Activated naive CD8-positive, alpha-beta T cell treated with anti-CD3 and anti-CD28 coated beads, Interleukin-2, amount 50 U/mL, for 24 hours (primary cell): ENCODE results near the gene KCNMB1.

Source experiments
- ATAC-seq: fragments of 150-1000 bp; cut with Tn5 transposase; one replicate; pipeline ENCODE4 v1.10.0; 2021
- DNase-seq: peaks from one replicate; pipeline ENCODE4 v3.0.0; 2021
- H3K27ac Mint-ChIP-seq: one replicate; pipeline ENCODE4 v1.8.0; 2021; ENCODE audit warnings: mild to moderate bottlenecking, mixed read lengths
- H3K27me3 Mint-ChIP-seq: one replicate; pipeline ENCODE4 v1.8.0; 2021; ENCODE audit warnings: mixed read lengths
- H3K36me3 Mint-ChIP-seq: one replicate; pipeline ENCODE4 v1.8.0; 2021; ENCODE audit warnings: low read depth, mixed read lengths
- H3K4me1 Mint-ChIP-seq: one replicate; pipeline ENCODE4 v1.8.0; 2021; ENCODE audit warnings: mixed read lengths
- H3K4me3 Mint-ChIP-seq: one replicate; pipeline ENCODE4 v1.8.0; 2021; ENCODE audit warnings: mild to moderate bottlenecking, moderate library complexity, mixed read lengths
- H3K9me3 Mint-ChIP-seq: one replicate; pipeline ENCODE4 v1.8.0; 2021; ENCODE audit warnings: mixed read lengths

KCNMB1 gene, protein sequence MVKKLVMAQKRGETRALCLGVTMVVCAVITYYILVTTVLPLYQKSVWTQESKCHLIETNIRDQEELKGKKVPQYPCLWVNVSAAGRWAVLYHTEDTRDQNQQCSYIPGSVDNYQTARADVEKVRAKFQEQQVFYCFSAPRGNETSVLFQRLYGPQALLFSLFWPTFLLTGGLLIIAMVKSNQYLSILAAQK

DNA sequence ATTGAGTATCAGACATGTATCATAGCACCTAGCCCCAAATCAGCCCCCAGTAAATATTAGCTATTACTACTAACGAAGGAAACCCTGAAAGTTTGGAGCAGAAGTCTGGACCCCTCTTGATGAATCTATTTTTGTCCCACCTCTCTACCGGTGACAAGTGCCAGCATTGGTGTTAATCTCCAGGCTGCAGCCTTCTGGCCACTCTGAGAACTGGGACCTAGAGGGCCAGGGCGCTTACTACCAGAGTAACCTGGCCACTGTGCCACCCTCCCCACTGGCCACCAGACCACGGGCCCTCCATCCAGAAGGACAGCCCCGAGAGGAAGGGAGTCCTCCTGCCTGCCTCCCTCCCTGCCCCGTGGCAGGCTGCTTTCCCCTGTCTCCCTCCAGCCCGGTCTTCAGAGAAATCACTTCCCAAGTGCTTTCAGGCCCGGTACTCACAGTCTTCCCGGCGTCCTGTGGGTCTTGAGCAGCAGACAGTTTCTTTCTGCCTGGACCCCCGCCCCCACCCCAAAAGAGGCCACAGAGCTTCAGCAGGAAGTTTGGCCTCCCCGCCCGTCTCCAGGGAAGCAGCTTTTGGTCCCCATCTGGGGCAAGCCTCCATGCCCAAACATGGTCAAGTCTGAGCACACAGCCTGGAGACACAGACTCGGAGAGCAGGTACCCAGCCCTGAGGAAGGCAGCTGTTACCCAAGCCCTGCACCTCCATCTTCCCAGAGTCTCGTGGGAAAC is at the start of gene KCNMB1:
TSS of gene KCNMB1 (minus strand) at position 550 of the 732 bp plus-strand sequence. CDS start 3,920 bp downstream, outside the sequence.
- Mint-ChIP-seq H3K27ac (no peak within 1 kb of the TSS), H3K9me3 (no peaks in the 10 kb centered on the region), H3K4me1 (peaks cover 14% of the 10 kb centered on the region), H3K27me3 (no peaks in the 10 kb centered on the region), H3K36me3 (no peaks in the 10 kb centered on the region), H3K4me3 (no peak within 1 kb of the TSS)
- ATAC-seq (no peak), DNase-seq (no peak)

DNA sequence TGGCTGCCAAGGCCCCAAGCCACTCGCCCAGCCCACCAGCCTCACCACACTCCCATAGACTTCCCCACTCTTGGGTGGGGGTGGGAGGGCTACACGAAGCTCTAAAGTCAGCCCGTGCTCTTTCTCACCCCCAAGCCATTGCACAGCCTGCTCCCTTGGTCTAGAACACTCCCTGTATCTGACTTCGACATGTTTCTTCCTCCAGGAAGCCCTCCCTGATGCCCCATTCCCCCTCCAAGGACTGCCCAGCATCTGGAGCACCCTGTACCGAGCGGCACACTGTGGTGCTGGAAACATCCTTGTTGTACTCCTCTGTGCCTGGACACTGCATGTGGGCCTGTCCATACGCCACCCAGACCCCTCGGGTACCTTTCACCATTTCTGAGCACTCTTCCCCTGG is 49.4 kb upstream of the KCNMB1 start:
- no peaks in the 10 kb centered on the region for H3K4me1 Mint-ChIP-seq
- H3K27me3 Mint-ChIP-seq, result no peaks in the 10 kb centered on the region
- no peak overlapping the region for H3K4me3 Mint-ChIP-seq
- H3K9me3 Mint-ChIP-seq, result no peaks in the 10 kb centered on the region
- ATAC-seq (no peak), DNase-seq (no peak)
- H3K36me3 Mint-ChIP-seq, result no peaks in the 10 kb centered on the region
- H3K27ac Mint-ChIP-seq, result no peak overlapping the region

DNA sequence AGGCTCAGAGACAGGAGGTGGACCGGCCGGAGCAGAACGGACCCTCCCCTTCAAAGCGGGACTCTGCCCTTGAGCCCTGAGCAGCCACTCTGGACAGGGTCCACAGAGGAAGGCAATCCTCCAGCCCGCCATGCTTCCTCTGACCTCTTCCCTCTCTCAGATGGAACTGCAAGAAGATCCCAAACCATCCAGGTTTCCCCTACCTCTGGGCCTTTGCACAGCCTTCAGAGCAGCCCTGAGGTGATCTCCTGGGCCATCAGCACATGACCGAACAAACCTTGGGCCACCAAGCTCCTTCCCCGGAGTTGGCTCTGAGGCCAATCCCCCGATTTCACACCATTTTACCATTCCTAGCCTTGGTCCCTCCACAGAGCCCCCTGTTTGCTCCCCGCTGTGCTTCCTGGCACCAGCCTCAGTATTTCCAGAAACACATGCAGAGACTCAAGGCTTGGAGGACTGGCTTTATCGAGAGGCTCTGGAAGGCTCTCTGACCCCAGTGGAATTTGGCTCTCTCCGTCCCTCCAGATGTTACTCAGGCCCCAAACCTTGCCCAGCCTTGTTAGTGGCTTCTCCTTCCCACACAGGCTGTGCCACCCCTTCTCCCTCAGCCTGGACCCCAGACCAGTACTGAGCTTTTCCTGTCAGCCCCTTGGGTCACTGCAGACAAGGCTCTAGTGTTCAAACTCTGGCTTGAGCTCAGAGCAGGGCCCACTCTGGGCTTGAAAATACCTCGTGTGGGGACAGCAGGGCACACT is 48.6 kb upstream of the KCNMB1 start:
- DNase-seq, result no peak
- H3K27ac Mint-ChIP-seq, result no peak overlapping the region

DNA sequence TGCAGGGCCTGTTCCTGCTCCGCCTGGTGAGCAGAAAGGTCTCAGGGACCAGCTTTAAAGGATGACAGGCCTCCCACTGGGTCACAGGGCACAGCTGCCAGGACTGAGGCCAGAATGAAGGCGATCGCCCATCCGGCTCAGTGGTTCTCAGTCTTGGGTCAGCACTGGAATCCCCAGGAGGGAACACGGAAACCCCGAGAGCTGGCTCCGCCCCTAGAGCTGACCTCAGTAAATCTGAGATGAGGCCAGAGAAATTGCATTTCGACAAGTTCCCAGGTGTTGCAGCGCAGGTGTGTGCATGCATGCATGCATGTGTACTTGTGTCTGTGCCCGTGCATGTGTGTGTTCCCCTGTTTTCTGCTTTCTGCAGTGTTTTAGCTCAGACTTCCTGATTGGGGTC is 47.2 kb upstream of the KCNMB1 start:
- Mint-ChIP-seq H3K4me1 (no peaks in the 10 kb centered on the region), H3K4me3 (no peak overlapping the region), H3K36me3 (no peaks in the 10 kb centered on the region), H3K27ac (no peak overlapping the region), H3K9me3 (no peaks in the 10 kb centered on the region), H3K27me3 (no peaks in the 10 kb centered on the region)
- DNase-seq (no peak), ATAC-seq (no peak)

More for the DNA sequence above, 48.6 kb upstream of the KCNMB1 start:
- Mint-ChIP-seq H3K4me3 (no peak overlapping the region), H3K4me1 (no peaks in the 10 kb centered on the region), H3K36me3 (no peaks in the 10 kb centered on the region), H3K27me3 (no peaks in the 10 kb centered on the region), H3K9me3 (no peaks in the 10 kb centered on the region)
- ATAC-seq, result no peak

DNA sequence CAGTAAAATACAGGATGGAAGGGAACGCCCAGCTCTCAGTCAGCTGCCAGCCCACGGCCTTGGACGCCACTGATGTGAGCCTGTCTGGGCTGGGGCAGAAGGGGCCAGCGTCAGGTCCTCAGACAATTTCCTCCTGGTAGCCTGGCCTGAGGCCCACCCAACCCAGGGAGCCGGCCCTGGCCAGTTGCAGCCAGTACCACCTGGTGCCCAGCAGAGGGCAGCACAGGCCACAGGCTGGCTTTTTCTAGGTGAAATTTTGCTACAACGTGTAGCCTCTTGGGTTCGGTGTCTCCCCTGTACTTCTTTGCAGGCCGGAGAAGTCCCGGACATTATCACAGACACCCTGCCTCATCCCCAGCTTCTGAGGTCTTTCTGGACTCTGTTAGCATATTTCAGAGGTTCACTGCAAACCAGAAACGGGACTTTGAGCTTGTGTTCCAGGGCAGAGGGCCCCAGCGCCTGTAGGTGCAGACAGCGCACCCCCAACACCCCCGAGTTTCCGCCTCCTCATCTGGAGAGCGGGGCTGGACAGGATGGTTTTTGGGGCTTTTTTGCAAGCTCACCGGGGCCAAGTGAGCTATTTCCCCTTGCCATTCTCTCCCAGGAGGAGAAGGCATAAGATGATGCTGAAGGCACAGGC is 45.9 kb upstream of the KCNMB1 start:
- Mint-ChIP-seq H3K27ac (no peak overlapping the region), H3K27me3 (no peaks in the 10 kb centered on the region), H3K36me3 (no peaks in the 10 kb centered on the region), H3K4me3 (no peak overlapping the region), H3K9me3 (no peaks in the 10 kb centered on the region), H3K4me1 (no peaks in the 10 kb centered on the region)
- DNase-seq (peak; percentile 62), ATAC-seq (peak; percentile 70)

DNA sequence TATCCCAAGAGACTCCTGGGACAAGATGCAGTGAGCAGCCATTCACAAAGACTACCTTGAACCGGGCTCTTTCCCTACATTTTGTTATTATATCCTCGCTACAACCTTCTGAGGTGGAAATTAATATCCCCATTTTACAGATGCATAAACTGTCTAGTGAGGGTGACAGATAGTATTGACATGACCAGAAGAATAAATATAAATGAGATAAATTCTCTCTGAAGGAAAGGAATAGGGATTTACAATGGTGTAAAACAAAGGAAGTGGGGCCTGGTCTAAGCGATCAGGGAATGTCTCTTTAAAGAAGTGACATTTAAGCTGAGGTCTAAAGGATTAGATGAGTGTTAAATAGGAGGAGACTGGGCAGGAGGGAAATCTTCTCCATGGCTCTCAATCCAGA is 43.5 kb upstream of the KCNMB1 start:
- H3K27me3 Mint-ChIP-seq, result peaks cover 5% of the 10 kb centered on the region
- DNase-seq (no peak), ATAC-seq (no peak)
- no peak overlapping the region for H3K27ac Mint-ChIP-seq
- H3K4me3 Mint-ChIP-seq, result no peak overlapping the region
- no peaks in the 10 kb centered on the region for H3K4me1 Mint-ChIP-seq
- no peaks in the 10 kb centered on the region for H3K9me3 Mint-ChIP-seq
- no peaks in the 10 kb centered on the region for H3K36me3 Mint-ChIP-seq

DNA sequence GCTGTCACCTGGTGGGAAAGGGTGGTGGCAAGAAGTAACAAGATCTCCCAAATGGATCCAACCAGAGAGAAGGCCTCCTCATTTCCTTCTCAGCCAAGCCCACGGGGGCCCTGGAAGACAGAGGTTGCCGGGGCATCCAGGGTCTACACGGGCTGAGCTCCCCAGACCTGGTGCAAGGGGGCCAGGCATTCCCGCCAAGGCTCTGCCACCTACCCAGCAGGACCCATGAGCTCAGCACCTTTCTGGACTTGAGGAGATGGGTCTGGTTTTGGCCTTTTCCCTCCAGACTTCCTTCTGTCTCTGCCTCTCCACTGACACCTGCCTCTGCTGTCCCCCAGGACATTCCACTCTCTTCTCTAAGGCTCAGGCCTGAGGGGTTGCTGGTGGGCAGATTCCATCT is 42.4 kb upstream of the KCNMB1 start:
- H3K27ac Mint-ChIP-seq, result no peak overlapping the region
- DNase-seq (no peak), ATAC-seq (no peak)
- no peak overlapping the region for H3K4me3 Mint-ChIP-seq
- no peaks in the 10 kb centered on the region for H3K9me3 Mint-ChIP-seq
- H3K27me3 Mint-ChIP-seq, result peaks cover 5% of the 10 kb centered on the region
- no peaks in the 10 kb centered on the region for H3K36me3 Mint-ChIP-seq
- no peaks in the 10 kb centered on the region for H3K4me1 Mint-ChIP-seq

DNA sequence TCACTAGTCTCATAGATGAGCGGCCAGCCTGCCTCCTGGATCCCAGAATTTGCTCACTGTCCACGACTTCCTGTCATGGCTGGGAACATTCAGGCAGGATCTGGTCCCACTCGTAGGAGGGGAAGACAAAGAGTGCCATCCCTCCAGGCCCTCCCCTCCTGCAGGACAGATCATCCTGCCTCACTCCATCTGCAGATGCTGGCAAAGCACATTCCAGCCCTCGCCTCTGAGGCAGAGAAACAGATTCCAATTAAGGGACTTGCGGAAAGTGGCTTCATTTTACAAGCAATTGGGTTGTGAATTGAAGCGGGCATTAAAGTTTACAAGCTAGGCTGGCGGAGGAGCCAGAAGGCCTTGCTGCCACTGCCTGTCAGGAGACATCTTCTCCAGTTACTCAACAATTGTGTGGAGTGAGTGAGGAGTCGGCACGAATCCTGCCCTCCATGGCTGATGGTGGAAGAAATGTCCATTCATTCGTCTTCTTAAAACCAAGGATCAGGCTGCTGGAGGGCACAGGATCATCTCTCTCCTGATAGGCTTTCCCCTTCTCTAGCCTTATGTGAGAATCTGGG is 41.8 kb upstream of the KCNMB1 start:
- H3K9me3 Mint-ChIP-seq, result no peaks in the 10 kb centered on the region
- no peak for DNase-seq
- H3K36me3 Mint-ChIP-seq, result no peaks in the 10 kb centered on the region
- ATAC-seq, result no peak
- no peak overlapping the region for H3K27ac Mint-ChIP-seq
- H3K4me1 Mint-ChIP-seq, result no peaks in the 10 kb centered on the region
- H3K27me3 Mint-ChIP-seq, result peaks cover 5% of the 10 kb centered on the region
- H3K4me3 Mint-ChIP-seq, result no peak overlapping the region

DNA sequence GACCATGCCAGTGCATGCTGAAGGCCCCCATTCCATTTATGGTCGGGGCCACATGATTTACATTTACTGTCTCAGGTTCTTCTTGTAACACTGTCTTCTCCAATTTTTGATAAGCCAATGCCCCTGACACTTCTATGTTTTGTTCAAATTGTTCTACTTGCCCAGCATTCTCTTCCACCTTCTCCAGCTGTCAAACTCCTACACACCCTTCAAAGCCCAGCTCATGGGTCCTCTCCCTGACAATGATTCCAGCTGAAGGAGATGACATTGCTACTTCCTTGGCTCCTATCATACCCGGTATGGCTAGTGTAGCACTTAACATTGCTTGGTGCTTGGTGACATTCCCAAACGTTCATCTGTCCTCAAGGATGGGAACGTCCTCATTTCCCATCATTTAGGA is 41.1 kb upstream of the KCNMB1 start:
- H3K27ac Mint-ChIP-seq, result no peak overlapping the region
- H3K9me3 Mint-ChIP-seq, result no peaks in the 10 kb centered on the region

DNA sequence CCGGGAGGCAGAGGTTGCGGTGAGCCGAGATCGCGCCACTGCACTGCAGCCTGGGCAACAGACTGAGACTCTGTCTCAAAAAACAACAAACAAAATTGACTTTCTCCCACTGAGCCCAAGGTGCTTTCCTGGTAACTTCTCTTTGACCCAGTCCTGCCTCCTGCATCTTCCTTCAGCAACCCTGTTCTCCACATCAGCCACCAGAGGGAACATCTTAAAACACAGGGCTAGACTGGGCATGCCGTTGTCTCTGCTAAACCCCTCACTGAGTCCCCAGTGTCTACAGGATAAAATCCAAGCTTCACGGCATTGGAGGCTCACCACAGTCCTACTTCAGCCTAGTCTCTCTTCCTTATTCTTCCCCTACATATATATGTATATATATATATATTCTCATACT is 39.8 kb upstream of the KCNMB1 start:
- Mint-ChIP-seq H3K27me3 (peaks cover 5% of the 10 kb centered on the region), H3K36me3 (no peaks in the 10 kb centered on the region)
- ATAC-seq, result no peak

More for the DNA sequence above, 41.1 kb upstream of the KCNMB1 start:
- no peaks in the 10 kb centered on the region for H3K4me1 Mint-ChIP-seq
- no peak for DNase-seq
- H3K27me3 Mint-ChIP-seq, result peaks cover 5% of the 10 kb centered on the region
- H3K36me3 Mint-ChIP-seq, result no peaks in the 10 kb centered on the region
- no peak for ATAC-seq
- H3K4me3 Mint-ChIP-seq, result no peak overlapping the region

DNA sequence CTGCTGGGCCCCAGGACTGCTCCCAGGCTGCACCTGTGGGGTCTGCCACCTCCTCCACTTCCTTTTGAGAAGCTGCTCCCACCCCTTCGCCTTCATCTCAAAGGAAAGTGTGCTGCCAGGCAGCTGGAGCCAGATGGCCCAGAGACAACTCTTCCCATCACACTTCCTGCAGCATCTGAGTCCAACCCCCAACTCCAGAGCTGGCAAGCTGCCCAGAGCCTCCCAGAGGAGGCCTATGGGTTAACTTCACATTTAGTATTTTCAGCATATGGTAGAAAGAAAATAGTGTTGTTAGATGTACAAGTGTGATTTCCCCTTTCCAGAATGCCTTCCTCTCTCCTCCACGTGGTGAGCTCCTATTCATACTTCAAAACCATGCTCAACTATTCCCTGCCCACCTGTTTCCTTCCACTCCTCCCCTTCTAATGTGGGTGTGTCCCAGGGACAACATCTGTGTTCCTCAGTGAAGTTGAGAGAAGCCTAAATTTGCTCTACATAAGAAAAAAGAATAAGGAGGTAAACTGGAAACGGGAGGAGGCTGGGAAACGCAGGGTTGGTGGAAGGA is 38.6 kb upstream of the KCNMB1 start:
- Mint-ChIP-seq H3K27me3 (peaks cover 5% of the 10 kb centered on the region), H3K9me3 (no peaks in the 10 kb centered on the region), H3K4me3 (no peak overlapping the region), H3K27ac (no peak overlapping the region), H3K4me1 (no peaks in the 10 kb centered on the region), H3K36me3 (no peaks in the 10 kb centered on the region)
- ATAC-seq (no peak), DNase-seq (no peak)

More for the DNA sequence above, 39.8 kb upstream of the KCNMB1 start:
- Mint-ChIP-seq H3K4me3 (no peak overlapping the region), H3K4me1 (no peaks in the 10 kb centered on the region), H3K27ac (no peak overlapping the region), H3K9me3 (no peaks in the 10 kb centered on the region)
- no peak for DNase-seq

DNA sequence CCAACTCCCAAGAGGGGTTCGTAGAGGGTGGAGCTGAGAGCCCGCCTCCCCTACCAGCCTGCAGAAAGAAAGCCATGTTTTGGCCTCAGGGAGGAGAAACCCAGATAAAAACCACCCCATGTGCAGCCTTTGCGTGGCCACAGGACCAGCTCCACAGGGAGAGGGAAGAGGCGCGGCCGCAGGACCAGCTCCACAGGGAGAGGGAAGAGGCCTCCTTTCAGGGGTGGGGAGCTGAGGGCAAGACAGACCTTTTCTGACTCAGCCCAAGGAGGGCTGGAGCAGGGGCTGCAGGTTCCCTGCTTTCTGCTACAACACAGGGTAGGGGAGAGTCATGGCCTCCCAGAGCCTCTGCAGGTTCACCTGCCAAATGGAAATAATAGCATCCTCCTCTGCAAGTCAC is 37.6 kb upstream of the KCNMB1 start:
- Mint-ChIP-seq H3K9me3 (no peaks in the 10 kb centered on the region), H3K4me3 (no peak overlapping the region), H3K4me1 (no peaks in the 10 kb centered on the region), H3K27ac (no peak overlapping the region), H3K27me3 (peaks cover 5% of the 10 kb centered on the region), H3K36me3 (no peaks in the 10 kb centered on the region)
- ATAC-seq, result peak; percentile 16
- no peak for DNase-seq

DNA sequence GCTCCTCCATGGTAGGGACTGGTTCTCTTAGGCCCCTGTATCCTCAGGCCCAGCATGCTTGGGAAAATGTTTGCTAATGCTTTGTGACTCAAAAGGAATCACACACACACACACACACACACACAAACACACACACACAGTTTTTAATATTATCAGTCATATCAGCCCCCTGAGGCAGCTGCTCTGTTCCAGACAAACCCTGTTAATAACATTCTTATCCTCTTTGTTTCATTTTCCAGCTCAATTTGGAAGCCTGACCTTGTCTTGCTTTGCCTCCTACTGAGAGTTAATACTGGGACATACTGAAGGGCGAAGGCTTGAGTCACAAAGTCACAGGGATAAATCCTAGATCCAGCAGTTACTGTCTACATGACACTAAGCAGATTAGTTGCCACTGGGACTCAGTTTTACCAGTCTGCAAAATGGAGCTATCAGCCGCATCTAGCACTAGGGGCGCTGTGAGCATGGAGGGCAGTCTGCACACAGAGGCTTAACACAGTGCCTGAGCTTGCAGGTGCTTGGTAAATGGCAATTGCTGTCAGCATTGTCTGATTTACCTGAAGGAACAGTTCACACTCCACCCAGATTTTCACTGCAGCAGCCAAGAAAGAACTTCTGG is 37.1 kb upstream of the KCNMB1 start:
- Mint-ChIP-seq H3K36me3 (no peaks in the 10 kb centered on the region), H3K4me3 (no peak overlapping the region), H3K4me1 (no peaks in the 10 kb centered on the region), H3K27ac (no peak overlapping the region), H3K27me3 (peaks cover 5% of the 10 kb centered on the region), H3K9me3 (no peaks in the 10 kb centered on the region)
- DNase-seq (no peak), ATAC-seq (no peak)

DNA sequence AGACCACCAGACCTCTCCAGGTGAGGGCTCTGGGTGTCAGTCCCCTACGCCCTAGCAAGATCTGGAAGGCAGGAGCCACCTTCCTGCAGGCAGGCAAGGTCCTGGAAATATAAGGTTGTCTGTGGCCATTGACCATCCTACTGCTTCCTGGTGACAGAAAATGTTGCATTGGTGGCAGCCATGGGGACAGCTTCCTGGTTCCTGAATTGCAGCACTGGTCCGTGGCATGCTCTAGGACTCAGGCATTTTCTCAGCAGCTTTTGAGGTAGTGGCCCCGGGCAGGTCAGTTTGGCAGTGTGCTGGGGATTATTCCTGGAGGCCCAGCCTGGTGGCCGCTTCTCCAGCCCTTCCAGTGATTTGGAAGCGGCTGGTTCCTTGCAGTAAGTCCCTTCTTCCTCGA is 36.6 kb upstream of the KCNMB1 start:
- no peak for ATAC-seq
- H3K27me3 Mint-ChIP-seq, result peaks cover 5% of the 10 kb centered on the region
- H3K4me1 Mint-ChIP-seq, result no peaks in the 10 kb centered on the region
- no peaks in the 10 kb centered on the region for H3K36me3 Mint-ChIP-seq
- no peak overlapping the region for H3K4me3 Mint-ChIP-seq
- no peak overlapping the region for H3K27ac Mint-ChIP-seq
- no peaks in the 10 kb centered on the region for H3K9me3 Mint-ChIP-seq
- no peak for DNase-seq
